PC-3 (cell line): ENCODE results near the gene TOPORS.

Source experiments
- CTCF ChIP-seq: fragments of 300-600 bp; sonication (generic); conservative IDR thresholded peaks from 2 replicates; pipeline ENCODE4 v1.5.1; 2017; ENCODE audit warnings: antibody characterized with exemption, low read depth, mild to moderate bottlenecking, low read length
- EZH2 ChIP-seq: fragments of 300-600 bp; sonication (generic); IDR thresholded peaks from one replicate; pipeline ENCODE4 v1.6.1; 2017; ENCODE audit warnings: antibody characterized with exemption, mild to moderate bottlenecking, low read length; ENCODE audit not compliant: unreplicated experiment

DNA sequence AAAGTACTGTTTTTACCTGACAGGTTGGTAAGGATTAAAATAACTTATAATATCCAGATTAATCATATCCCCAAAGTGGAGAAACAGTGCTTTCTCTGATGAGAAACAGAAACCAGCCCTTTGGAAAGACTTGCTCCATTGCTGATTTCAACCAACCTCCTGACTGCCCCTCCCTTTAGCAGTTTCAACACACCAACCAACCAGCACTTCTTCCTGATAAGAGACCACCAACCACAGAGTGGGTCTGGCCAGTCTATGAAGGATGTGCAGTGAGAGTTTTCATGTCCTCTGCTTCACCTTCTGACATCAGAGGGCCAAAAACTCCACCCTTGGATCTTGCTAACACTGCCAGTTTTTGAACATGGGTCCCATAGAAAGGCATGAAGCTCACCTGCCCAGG is 54.5 kb downstream of the TOPORS start:
- no peak for TF ChIP-seq CTCF
- TF ChIP-seq EZH2 = no peak
